ENCODE data around the gene NHSL2.

Gene NHSL2

GRCh38 chrX:71936632-71937031 lies 26.0 kb downstream of the NHSL2 start:
- Histone ChIP-seq H3K9me3 (ENCODE audit: control extremely low read depth in 1 of 5, control insufficient read depth in 4 of 5, insufficient read depth in 2 of 5, low read depth in 1 of 5, low read length in 4 of 5) (no peaks in the 10 kb centered on the region), H3K4me1 (ENCODE audit: control extremely low read depth in 1 of 4, control insufficient read depth in 4 of 4, insufficient read depth in 4 of 4, low read length in 3 of 4) (no peaks in the 10 kb centered on the region), H3K4me3 (ENCODE audit: control insufficient read depth in 1 of 7, extremely low read depth in 1 of 7, insufficient read depth in 4 of 7, low read depth in 2 of 7, low read length in 6 of 7) (no peak overlapping the region), H3K27ac (ENCODE audit: insufficient read depth in 1 of 2, low read depth in 1 of 2, low read length in 2 of 2, poor library complexity in 1 of 2, severe bottlenecking in 2 of 2) (no peak overlapping the region), H3K36me3 (ENCODE audit: control insufficient read depth in 4 of 4, insufficient read depth in 4 of 4, low read length in 3 of 4) (no peaks in the 10 kb centered on the region), H3K27me3 (replicated peaks in 2 of 5; ENCODE audit: control insufficient read depth in 4 of 5, insufficient read depth in 5 of 5, low read length in 4 of 5) (peaks cover 0 to 17% (median 0%) of the 10 kb centered on the region in 5 experiments)
- WGBS (ENCODE audit: insufficient coverage) = 71% methylated on average over 1 of the region's 1 CpG
- no peak for DNase-seq
- ChIA-PET POLR2A (no interaction called here), CTCF (no interaction called here)

- DNase-seq = no peak
- Histone ChIP-seq H3K9me3 (ENCODE audit: control extremely low read depth in 1 of 5, control insufficient read depth in 4 of 5, insufficient read depth in 2 of 5, low read depth in 1 of 5, low read length in 4 of 5) (no peaks in the 10 kb centered on the region), H3K36me3 (ENCODE audit: control insufficient read depth in 4 of 4, insufficient read depth in 4 of 4, low read length in 3 of 4) (no peaks in the 10 kb centered on the region), H3K4me1 (ENCODE audit: control extremely low read depth in 1 of 4, control insufficient read depth in 4 of 4, insufficient read depth in 4 of 4, low read length in 3 of 4) (no peaks in the 10 kb centered on the region), H3K27me3 (replicated peaks in 2 of 5; ENCODE audit: control insufficient read depth in 4 of 5, insufficient read depth in 5 of 5, low read length in 4 of 5) (peaks cover 0 to 24% (median 0%) of the 10 kb centered on the region in 5 experiments), H3K4me3 (ENCODE audit: control insufficient read depth in 1 of 7, extremely low read depth in 1 of 7, insufficient read depth in 4 of 7, low read depth in 2 of 7, low read length in 6 of 7) (no peak overlapping the region), H3K27ac (ENCODE audit: insufficient read depth in 1 of 2, low read depth in 1 of 2, low read length in 2 of 2, poor library complexity in 1 of 2, severe bottlenecking in 2 of 2) (no peak overlapping the region)
- ChIA-PET CTCF (no interaction called here), POLR2A (no interaction called here)
- 98% methylated on average over 5 of the region's 5 CpGs for WGBS (ENCODE audit: insufficient coverage)
Measured at GRCh38 chrX:71938371-71938770, 27.7 kb downstream of the NHSL2 start.

- no peak for DNase-seq
- Histone ChIP-seq H3K27me3 (replicated peaks in 2 of 5; ENCODE audit: control insufficient read depth in 4 of 5, insufficient read depth in 5 of 5, low read length in 4 of 5) (peaks cover 0 to 34% (median 0%) of the 10 kb centered on the region in 5 experiments), H3K36me3 (ENCODE audit: control insufficient read depth in 4 of 4, insufficient read depth in 4 of 4, low read length in 3 of 4) (no peaks in the 10 kb centered on the region), H3K27ac (ENCODE audit: insufficient read depth in 1 of 2, low read depth in 1 of 2, low read length in 2 of 2, poor library complexity in 1 of 2, severe bottlenecking in 2 of 2) (no peak overlapping the region), H3K4me3 (ENCODE audit: control insufficient read depth in 1 of 7, extremely low read depth in 1 of 7, insufficient read depth in 4 of 7, low read depth in 2 of 7, low read length in 6 of 7) (no peak overlapping the region), H3K4me1 (ENCODE audit: control extremely low read depth in 1 of 4, control insufficient read depth in 4 of 4, insufficient read depth in 4 of 4, low read length in 3 of 4) (no peaks in the 10 kb centered on the region), H3K9me3 (ENCODE audit: control extremely low read depth in 1 of 5, control insufficient read depth in 4 of 5, insufficient read depth in 2 of 5, low read depth in 1 of 5, low read length in 4 of 5) (no peaks in the 10 kb centered on the region)
- WGBS (ENCODE audit: insufficient coverage) = 100% methylated on average over 1 of the region's 1 CpG
- POLR2A ChIA-PET = no interaction called here
- CTCF ChIA-PET = no interaction called here
Measured at GRCh38 chrX:71941145-71941544, 30.5 kb downstream of the NHSL2 start.

GRCh38 chrX:71941776-71942175 lies 31.1 kb downstream of the NHSL2 start:
- no peak overlapping the region for H3K27ac ChIP-seq (ENCODE audit: insufficient read depth in 1 of 2, low read depth in 1 of 2, low read length in 2 of 2, poor library complexity in 1 of 2, severe bottlenecking in 2 of 2)
- ChIA-PET CTCF (no interaction called here), POLR2A (no interaction called here)
- H3K4me3 ChIP-seq (ENCODE audit: control insufficient read depth in 1 of 7, extremely low read depth in 1 of 7, insufficient read depth in 4 of 7, low read depth in 2 of 7, low read length in 6 of 7) = no peak overlapping the region
- 60% methylated on average over 1 of the region's 3 CpGs for WGBS (ENCODE audit: insufficient coverage)
- H3K27me3 ChIP-seq (replicated peaks in 2 of 5; ENCODE audit: control insufficient read depth in 4 of 5, insufficient read depth in 5 of 5, low read length in 4 of 5) = peaks cover 0 to 32% (median 0%) of the 10 kb centered on the region in 5 experiments
- no peaks in the 10 kb centered on the region for H3K36me3 ChIP-seq (ENCODE audit: control insufficient read depth in 4 of 4, insufficient read depth in 4 of 4, low read length in 3 of 4)
- no peaks in the 10 kb centered on the region for H3K4me1 ChIP-seq (ENCODE audit: control extremely low read depth in 1 of 4, control insufficient read depth in 4 of 4, insufficient read depth in 4 of 4, low read length in 3 of 4)
- DNase-seq = no peak
- H3K9me3 ChIP-seq (ENCODE audit: control extremely low read depth in 1 of 5, control insufficient read depth in 4 of 5, insufficient read depth in 2 of 5, low read depth in 1 of 5, low read length in 4 of 5) = no peaks in the 10 kb centered on the region

- Histone ChIP-seq H3K9me3 (ENCODE audit: control extremely low read depth in 1 of 5, control insufficient read depth in 4 of 5, insufficient read depth in 2 of 5, low read depth in 1 of 5, low read length in 4 of 5) (no peaks in the 10 kb centered on the region), H3K27me3 (replicated peaks in 2 of 5; ENCODE audit: control insufficient read depth in 4 of 5, insufficient read depth in 5 of 5, low read length in 4 of 5) (peaks cover 0 to 26% (median 0%) of the 10 kb centered on the region in 5 experiments), H3K4me1 (ENCODE audit: control extremely low read depth in 1 of 4, control insufficient read depth in 4 of 4, insufficient read depth in 4 of 4, low read length in 3 of 4) (no peaks in the 10 kb centered on the region), H3K27ac (ENCODE audit: insufficient read depth in 1 of 2, low read depth in 1 of 2, low read length in 2 of 2, poor library complexity in 1 of 2, severe bottlenecking in 2 of 2) (no peak overlapping the region), H3K36me3 (ENCODE audit: control insufficient read depth in 4 of 4, insufficient read depth in 4 of 4, low read length in 3 of 4) (no peaks in the 10 kb centered on the region), H3K4me3 (ENCODE audit: control insufficient read depth in 1 of 7, extremely low read depth in 1 of 7, insufficient read depth in 4 of 7, low read depth in 2 of 7, low read length in 6 of 7) (no peak overlapping the region)
- WGBS (ENCODE audit: insufficient coverage) = 89% methylated on average over 2 of the region's 2 CpGs
- DNase-seq = no peak
- ChIA-PET CTCF (interaction anchor here (1.1 kb wide), 1 partner anchor 159 kb away, joined by 3 read pairs; no protein-coding TSS in a partner anchor), POLR2A (no interaction called here)
Measured at GRCh38 chrX:71944369-71944768, 33.7 kb downstream of the NHSL2 start.

GRCh38 chrX:71945237-71945805 lies 34.7 kb downstream of the NHSL2 start:
- 96% methylated on average over 3 of the region's 8 CpGs for WGBS (ENCODE audit: insufficient coverage)
- Histone ChIP-seq H3K36me3 (ENCODE audit: control insufficient read depth in 4 of 4, insufficient read depth in 4 of 4, low read length in 3 of 4) (no peaks in the 10 kb centered on the region), H3K4me3 (ENCODE audit: control insufficient read depth in 1 of 7, extremely low read depth in 1 of 7, insufficient read depth in 4 of 7, low read depth in 2 of 7, low read length in 6 of 7) (no peak overlapping the region), H3K9me3 (ENCODE audit: control extremely low read depth in 1 of 5, control insufficient read depth in 4 of 5, insufficient read depth in 2 of 5, low read depth in 1 of 5, low read length in 4 of 5) (no peaks in the 10 kb centered on the region), H3K4me1 (ENCODE audit: control extremely low read depth in 1 of 4, control insufficient read depth in 4 of 4, insufficient read depth in 4 of 4, low read length in 3 of 4) (no peaks in the 10 kb centered on the region), H3K27me3 (replicated peaks in 2 of 5; ENCODE audit: control insufficient read depth in 4 of 5, insufficient read depth in 5 of 5, low read length in 4 of 5) (peaks cover 0 to 33% (median 0%) of the 10 kb centered on the region in 5 experiments), H3K27ac (ENCODE audit: insufficient read depth in 1 of 2, low read depth in 1 of 2, low read length in 2 of 2, poor library complexity in 1 of 2, severe bottlenecking in 2 of 2) (no peak overlapping the region)
- POLR2A ChIA-PET = no interaction called here
- CTCF ChIA-PET = interaction anchor here (1.5 kb wide), 1 partner anchor 10 kb away, joined by 4 read pairs; no protein-coding TSS in a partner anchor
- no peak for DNase-seq

- ChIA-PET CTCF (no interaction called here), POLR2A (no interaction called here)
- no peak for DNase-seq
- peaks cover 0 to 34% (median 0%) of the 10 kb centered on the region in 5 experiments for H3K27me3 ChIP-seq (replicated peaks in 2 of 5; ENCODE audit: control insufficient read depth in 4 of 5, insufficient read depth in 5 of 5, low read length in 4 of 5)
- no peak overlapping the region for H3K4me3 ChIP-seq (ENCODE audit: control insufficient read depth in 1 of 7, extremely low read depth in 1 of 7, insufficient read depth in 4 of 7, low read depth in 2 of 7, low read length in 6 of 7)
- H3K36me3 ChIP-seq (ENCODE audit: control insufficient read depth in 4 of 4, insufficient read depth in 4 of 4, low read length in 3 of 4) = no peaks in the 10 kb centered on the region
- H3K4me1 ChIP-seq (ENCODE audit: control extremely low read depth in 1 of 4, control insufficient read depth in 4 of 4, insufficient read depth in 4 of 4, low read length in 3 of 4) = peaks cover 0 to 3% (median 0%) of the 10 kb centered on the region in 4 experiments
- H3K27ac ChIP-seq (ENCODE audit: insufficient read depth in 1 of 2, low read depth in 1 of 2, low read length in 2 of 2, poor library complexity in 1 of 2, severe bottlenecking in 2 of 2) = no peak overlapping the region
- H3K9me3 ChIP-seq (ENCODE audit: control extremely low read depth in 1 of 5, control insufficient read depth in 4 of 5, insufficient read depth in 2 of 5, low read depth in 1 of 5, low read length in 4 of 5) = peaks cover 0 to 1% (median 0%) of the 10 kb centered on the region in 5 experiments
- 82% methylated on average over 7 of the region's 8 CpGs for WGBS (ENCODE audit: insufficient coverage)
Measured at GRCh38 chrX:71949363-71949762, 38.7 kb downstream of the NHSL2 start.
